Ovary (tissue), 9 donors: ENCODE measurements around the gene OTOS. TPM values are rescaled to one million over a fixed set of nuclear protein-coding genes. Genes with fewer than 3 reads are reported as not detected.

Source experiments
- DNase-seq, 5 donors: peaks; one replicate each; pipeline ENCODE4 v3.0.0-alpha.2; 2019 to 2020
- H3K27ac ChIP-seq, 2 donors: fragments of 200-600 bp; one replicate each; pipeline versions ENCODE4 v1.5.1 to v1.8.0; 2019 to 2022
- H3K27me3 ChIP-seq: fragments of 200-600 bp; one replicate; pipeline ENCODE4 v1.8.0; 2022
- H3K36me3 ChIP-seq: fragments of 200-600 bp; sonication (generic); one replicate; pipeline ENCODE4 v1.5.1; 2019
- H3K4me1 ChIP-seq: one replicate; pipeline ENCODE4 v1.8.1; 2013; ENCODE audit warnings: mild to moderate bottlenecking, moderate library complexity; ENCODE audit not compliant: insufficient read depth
- H3K4me3 ChIP-seq: fragments of 200-600 bp; sonication (generic); one replicate; pipeline ENCODE4 v1.5.1; 2017
- H3K9me3 ChIP-seq, 2 donors: fragments of 200-600 bp in 1 of 2; sonication (generic) in 1 of 2; one replicate each; pipeline versions ENCODE4 v1.5.1 to v1.8.1; 2013 to 2019; ENCODE audit warnings: mild to moderate bottlenecking in 1 of 2, moderate library complexity in 1 of 2
- EP300 ChIP-seq: sonication (generic); formaldehyde crosslinking; IDR thresholded peaks from one replicate; pipeline ENCODE4 v1.6.1; 2017; ENCODE audit warnings: antibody characterized with exemption
- POLR2A ChIP-seq: fragments of 450-650 bp; IDR thresholded peaks from one replicate; pipeline ENCODE4 v1.6.1; 2017; ENCODE audit warnings: antibody characterized with exemption, mild to moderate bottlenecking, moderate library complexity
- WGBS, 3 donors: extraction: QIAGEN DNeasy Blood & Tissue Kit in 1 of 3; methylation state at CpG; one replicate each; pipeline versions ENCODE4 v1.1.5 to v1.1.7; 2013 to 2017; 5-methylcytosine and 5-hydroxymethylcytosine counted together
- intact Hi-C, 4 donors: fragments of 100-400 bp; cut with DNase I; formaldehyde crosslinking; loops; one replicate each; pipeline versions ENCODE4 v1.11.0 to v1.15.1; 2022 to 2023
- polyA plus RNA-seq, 2 donors: library from polyadenylated mRNA; stranded (reverse); fragments of 200-250 nt in 1 of 2; fragments of 350-450 nt in 1 of 2; fragmentation: Illumina TruSeq in 1 of 2; extraction: RNeasy Lipid Tissue Mini Kit (QIAGEN cat#74804) in 1 of 2; gene quantifications; one replicate each; pipeline ENCODE4 v1.2.3, GENCODE V29; 2013 to 2014
- total RNA-seq, 7 donors: library from RNA; depleted of rRNA in 2 of 7; stranded (reverse); fragments of >200 nt in 2 of 7; fragmentation: NEBNext Ultra II Directional in 3 of 7; extraction: Animal tissue kit (Norgen Biotek cat#: 25700) in 3 of 7; gene quantifications; one replicate each; pipeline versions ENCODE4 v1.1.0 to v1.2.4, GENCODE V29; 2016 to 2023
- TF ChIP-seq, protein P1 (sequence below), 3 donors: fragments of 450-650 bp in 2 of 3; fragments of 200-600 bp in 1 of 3; IDR thresholded peaks; one replicate each; pipeline versions ENCODE4 v1.5.1 to v1.8.0; 2016 to 2022; ENCODE audit warnings: antibody characterized with exemption in 3 of 3, mild to moderate bottlenecking in 1 of 3
- donor health status: DM: no; HTN: no; CAD: no; lungs with moderate emphysema.
- donor health status: DM: no; HTN: no; CAD: no.
- donor health status: Bipolar disorder and iron deficiency.
- donor health status: DM: yes; HTN: yes; CAD: no.
- donor health status: DM: no; HTN: no; CAD: no.
- donor health status: DM: yes; HTN: yes; CAD: no.

The OTOS gene
- total and polyA plus RNA-seq, 9 donors, result not detected

DNA sequence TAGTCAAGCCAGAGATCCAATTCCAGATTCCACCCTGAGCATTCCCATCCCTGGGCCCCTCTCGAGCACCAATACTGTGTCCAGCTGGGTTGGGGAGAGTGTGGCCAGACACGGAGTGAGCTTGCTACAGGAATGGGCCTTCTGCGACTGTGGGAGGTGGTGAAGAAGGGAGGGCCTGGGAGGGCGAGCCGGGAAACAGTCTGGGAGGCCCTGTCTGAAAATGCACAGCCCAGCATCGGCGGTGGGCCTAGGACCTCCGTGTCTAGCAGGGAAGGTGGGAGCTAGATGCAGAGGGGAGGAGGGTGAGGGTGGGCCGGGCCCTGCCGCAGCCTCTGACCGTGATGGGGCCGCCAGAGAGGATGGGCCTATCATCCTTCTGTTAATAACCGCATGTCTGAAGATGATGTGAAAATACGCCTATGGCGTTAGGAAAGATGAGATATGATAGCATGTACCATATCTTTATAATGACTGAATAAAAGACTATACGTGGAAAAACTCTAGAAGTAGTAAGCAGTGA, 1.9 kb upstream of the OTOS start:
- no peaks in the 10 kb centered on the region for H3K36me3 ChIP-seq
- no peaks in the 10 kb centered on the region for H3K27me3 ChIP-seq
- no peak for TF ChIP-seq POLR2A
- TF ChIP-seq, protein P1, sequence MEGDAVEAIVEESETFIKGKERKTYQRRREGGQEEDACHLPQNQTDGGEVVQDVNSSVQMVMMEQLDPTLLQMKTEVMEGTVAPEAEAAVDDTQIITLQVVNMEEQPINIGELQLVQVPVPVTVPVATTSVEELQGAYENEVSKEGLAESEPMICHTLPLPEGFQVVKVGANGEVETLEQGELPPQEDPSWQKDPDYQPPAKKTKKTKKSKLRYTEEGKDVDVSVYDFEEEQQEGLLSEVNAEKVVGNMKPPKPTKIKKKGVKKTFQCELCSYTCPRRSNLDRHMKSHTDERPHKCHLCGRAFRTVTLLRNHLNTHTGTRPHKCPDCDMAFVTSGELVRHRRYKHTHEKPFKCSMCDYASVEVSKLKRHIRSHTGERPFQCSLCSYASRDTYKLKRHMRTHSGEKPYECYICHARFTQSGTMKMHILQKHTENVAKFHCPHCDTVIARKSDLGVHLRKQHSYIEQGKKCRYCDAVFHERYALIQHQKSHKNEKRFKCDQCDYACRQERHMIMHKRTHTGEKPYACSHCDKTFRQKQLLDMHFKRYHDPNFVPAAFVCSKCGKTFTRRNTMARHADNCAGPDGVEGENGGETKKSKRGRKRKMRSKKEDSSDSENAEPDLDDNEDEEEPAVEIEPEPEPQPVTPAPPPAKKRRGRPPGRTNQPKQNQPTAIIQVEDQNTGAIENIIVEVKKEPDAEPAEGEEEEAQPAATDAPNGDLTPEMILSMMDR (IDR thresholded peaks at IDR 0.05), result no peak
- no peak for TF ChIP-seq EP300
- peaks cover 2% of the 10 kb centered on the region for H3K4me1 ChIP-seq
- H3K4me3 ChIP-seq, result no peak overlapping the region
- H3K9me3 ChIP-seq, result no peaks in the 10 kb centered on the region
- no peak overlapping the region for H3K27ac ChIP-seq
- DNase-seq, result peak in 1 of 5 donors; percentile 9
- intact Hi-C loops, result loop anchor here (5.0 to 10.0 kb wide), 4 partner anchors 80 to 1785 kb away; partner anchors contain the start of gene OR6B3 (in 1 of the 4)
- 76 to 82% (median 77%) methylated on average over 16 of the region's 16 CpGs for WGBS, 3 donors

GRCh38 chr2:240141736-240142135, 1.3 kb upstream of the OTOS start:
- DNase-seq, result peak in 1 of 5 donors; percentile 13
- no peak overlapping the region for H3K27ac ChIP-seq
- no peaks in the 10 kb centered on the region for H3K36me3 ChIP-seq
- 79 to 83% (median 83%) methylated on average over 14 of the region's 14 CpGs for WGBS, 3 donors
- H3K9me3 ChIP-seq, result no peaks in the 10 kb centered on the region
- TF ChIP-seq EP300 (no peak), POLR2A (no peak)
- TF ChIP-seq, protein P1 (IDR thresholded peaks at IDR 0.05), result no peak
- H3K4me1 ChIP-seq, result peaks cover 4% of the 10 kb centered on the region
- H3K4me3 ChIP-seq, result no peak overlapping the region
- H3K27me3 ChIP-seq, result no peaks in the 10 kb centered on the region
- intact Hi-C loops, result loop anchor here (5.0 to 10.0 kb wide), 4 partner anchors 79 to 1784 kb away; partner anchors contain the start of gene OR6B3 (in 1 of the 4)

DNA sequence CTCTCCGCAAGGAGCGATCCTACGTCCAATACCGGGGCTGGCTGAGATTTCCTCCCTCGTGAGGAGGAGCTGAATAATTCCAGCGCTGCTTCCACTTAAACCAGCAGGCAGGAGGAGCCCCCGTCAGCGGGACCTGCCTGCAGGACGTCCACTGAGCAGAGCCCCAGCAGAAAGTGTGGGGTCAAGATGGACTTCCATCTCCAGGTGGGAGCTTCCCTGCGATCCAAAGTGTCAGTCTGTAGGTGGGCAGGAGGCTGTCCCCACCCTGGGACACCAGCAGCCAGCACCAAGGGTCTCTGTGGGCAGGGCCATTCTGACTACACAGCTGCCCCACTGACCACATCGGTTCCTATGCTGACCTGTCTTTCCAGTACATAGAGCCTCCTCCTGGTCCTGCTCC, 462 bp upstream of the OTOS start:
- DNase-seq, result peak in 3 of 5 donors; percentile 3 to 16 (median 8)
- WGBS, 3 donors, result 62 to 69% (median 66%) methylated on average over 11 of the region's 11 CpGs
- TF ChIP-seq EP300 (no peak), POLR2A (no peak)
- TF ChIP-seq, protein P1 (IDR thresholded peaks at IDR 0.05), result no peak
- Histone ChIP-seq H3K36me3 (no peaks in the 10 kb centered on the region), H3K27me3 (no peaks in the 10 kb centered on the region), H3K4me1 (peaks cover 4% of the 10 kb centered on the region), H3K27ac (no peak overlapping the region), H3K4me3 (no peak overlapping the region), H3K9me3 (no peaks in the 10 kb centered on the region)
- intact Hi-C loops, result loop anchor here (5.0 to 10.0 kb wide), 4 partner anchors 79 to 1784 kb away; partner anchors contain the start of gene OR6B3 (in 1 of the 4)

- Histone ChIP-seq H3K9me3 (no peaks in the 10 kb centered on the region), H3K27ac (no peak overlapping the region), H3K36me3 (no peaks in the 10 kb centered on the region), H3K4me3 (no peak overlapping the region), H3K27me3 (no peaks in the 10 kb centered on the region), H3K4me1 (peaks cover 9% of the 10 kb centered on the region)
- DNase-seq, result peak in 3 of 5 donors; percentile 5 to 18 (median 6)
- intact Hi-C loops, result loop anchor here (5.0 to 10.0 kb wide), 4 partner anchors 78 to 1783 kb away; partner anchors contain the start of gene OR6B3 (in 1 of the 4)
- TF ChIP-seq EP300 (no peak), POLR2A (no peak)
- TF ChIP-seq, protein P1 (IDR thresholded peaks at IDR 0.05), result no peak
- WGBS, 3 donors, result 58 to 61% (median 60%) methylated on average over 14 of the region's 14 CpGs
These were observed 628 bp downstream of the OTOS start for GRCh38 chr2:240139666-240140393.
